Heart left ventricle (tissue), 13 donors: ENCODE results near the gene SLC25A18.

Experiments
- POLR2A ChIP-seq, 2 donors: fragments of 450-650 bp; IDR thresholded peaks; one replicate each; pipeline ENCODE4 v1.6.1; 2017; ENCODE audit warnings: antibody characterized with exemption in 2 of 2, mild to moderate bottlenecking in 2 of 2, moderate library complexity in 2 of 2
- TF ChIP-seq, protein P1 (sequence below), 12 donors: fragments of 200-600 bp; sonication (generic) in 4 of 12; IDR thresholded peaks; one replicate each; pipeline versions ENCODE4 v1.5.0 to v1.8.0; 2018 to 2022; ENCODE audit warnings: antibody characterized with exemption in 12 of 12, mild to moderate bottlenecking in 5 of 12
- donor health status: ischemic (EF 13 %, LVEDD 7.1; RV severe dilation, severe dysfunction).
- donor health status: DM: no; HTN: yes; CAD: no.
- donor health status: DM: no; HTN: no; CAD: no.
- donor health status: ischemic (EF 25% LVEDD 6.9; RV normal size, moderate dysfunction).
- donor health status: ischemic (EF 25% LVEDD 5.7; RV mildly dilated, moderate dysfunction).
- donor health status: ischemic (EF 35%, LVEDD 5.7; RV mildly dilated, moderate dysfunction).
- donor health status: nonischemic (EF 11% LVEDD 7.7; RV severe dilation, severe dysfunction).
- donor health status: DM: yes; HTN: yes; CAD: no.
- donor health status: PGD.
- donor health status: ischemic (EF 29% LVEDD 5.4; RV normal size, mild dysfunction).
- donor health status: nonischemic (EF 23%, LVEDD 6.1; RV moderate dilation, normal function).

DNA sequence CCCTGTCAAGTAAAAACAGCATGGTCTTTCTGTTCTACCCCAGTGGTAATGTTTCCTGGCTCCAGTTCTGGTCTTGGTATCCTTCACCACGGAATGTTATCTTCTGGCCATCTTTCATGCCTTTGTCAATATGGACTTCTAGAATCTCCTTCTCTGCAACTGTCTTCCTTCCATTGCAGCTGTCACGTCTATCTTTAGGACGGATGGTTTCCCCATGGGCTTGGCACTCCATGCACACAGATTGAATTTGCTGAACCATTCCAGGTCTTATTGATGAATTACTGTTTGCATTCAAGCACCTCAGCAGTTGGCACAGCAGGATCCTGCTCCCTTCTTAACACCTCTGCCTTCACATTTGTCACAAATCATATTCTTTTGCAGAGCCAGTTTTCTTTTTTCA, 44.9 kb upstream of the SLC25A18 start:
- TF ChIP-seq, protein P1, sequence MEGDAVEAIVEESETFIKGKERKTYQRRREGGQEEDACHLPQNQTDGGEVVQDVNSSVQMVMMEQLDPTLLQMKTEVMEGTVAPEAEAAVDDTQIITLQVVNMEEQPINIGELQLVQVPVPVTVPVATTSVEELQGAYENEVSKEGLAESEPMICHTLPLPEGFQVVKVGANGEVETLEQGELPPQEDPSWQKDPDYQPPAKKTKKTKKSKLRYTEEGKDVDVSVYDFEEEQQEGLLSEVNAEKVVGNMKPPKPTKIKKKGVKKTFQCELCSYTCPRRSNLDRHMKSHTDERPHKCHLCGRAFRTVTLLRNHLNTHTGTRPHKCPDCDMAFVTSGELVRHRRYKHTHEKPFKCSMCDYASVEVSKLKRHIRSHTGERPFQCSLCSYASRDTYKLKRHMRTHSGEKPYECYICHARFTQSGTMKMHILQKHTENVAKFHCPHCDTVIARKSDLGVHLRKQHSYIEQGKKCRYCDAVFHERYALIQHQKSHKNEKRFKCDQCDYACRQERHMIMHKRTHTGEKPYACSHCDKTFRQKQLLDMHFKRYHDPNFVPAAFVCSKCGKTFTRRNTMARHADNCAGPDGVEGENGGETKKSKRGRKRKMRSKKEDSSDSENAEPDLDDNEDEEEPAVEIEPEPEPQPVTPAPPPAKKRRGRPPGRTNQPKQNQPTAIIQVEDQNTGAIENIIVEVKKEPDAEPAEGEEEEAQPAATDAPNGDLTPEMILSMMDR (IDR thresholded peaks at IDR 0.05): no peak
- no peak for TF ChIP-seq POLR2A (IDR thresholded peaks at IDR 0.05)
